Right kidney (tissue), 9 donors: Measurements from ENCODE around the gene USP20.
"Not testable (repeated sequence)": the region's sequence is repeated elsewhere in the genome, so short reads cannot be mapped to it uniquely, and the experiment has no call there.

Experiments used
- DNase-seq: peaks from one replicate; pipeline ENCODE4 v3.0.0-alpha.2; 2016
- long read RNA-seq, 8 donors: transcript quantifications; one replicate each; lab custom pipeline, GENCODE V29; 2026

USP20 gene
- long read RNA-seq, donor 1, full-length matches to known transcripts = 1 of 1 reads
- long read RNA-seq, donor 1, partial matches to known transcripts = 0 of 1 reads
- long read RNA-seq, donor 1, other reads (novel, unspliced or antisense) = 0 of 1 reads
- long read RNA-seq, donor 2, full-length matches to known transcripts = 2 of 2 reads
- long read RNA-seq, donor 2, partial matches to known transcripts = 0 of 2 reads
- long read RNA-seq, donor 2, other reads (novel, unspliced or antisense) = 0 of 2 reads
- long read RNA-seq, donor 3, full-length matches to known transcripts = 2 of 2 reads
- long read RNA-seq, donor 3, partial matches to known transcripts = 0 of 2 reads
- long read RNA-seq, donor 3, other reads (novel, unspliced or antisense) = 0 of 2 reads
- long read RNA-seq, donor 4, full-length matches to known transcripts = 1 of 80 reads
- long read RNA-seq, donor 4, partial matches to known transcripts = 64 of 80 reads
- long read RNA-seq, donor 4, other reads (novel, unspliced or antisense) = 15 of 80 reads
- long read RNA-seq, donor 5, full-length matches to known transcripts = 3 of 3 reads
- long read RNA-seq, donor 5, partial matches to known transcripts = 0 of 3 reads
- long read RNA-seq, donor 5, other reads (novel, unspliced or antisense) = 0 of 3 reads
- long read RNA-seq, donor 6, full-length matches to known transcripts = 1 of 1 reads
- long read RNA-seq, donor 6, partial matches to known transcripts = 0 of 1 reads
- long read RNA-seq, donor 6, other reads (novel, unspliced or antisense) = 0 of 1 reads
- long read RNA-seq, donor 7, full-length matches to known transcripts = 2 of 37 reads
- long read RNA-seq, donor 7, partial matches to known transcripts = 35 of 37 reads
- long read RNA-seq, donor 7, other reads (novel, unspliced or antisense) = 0 of 37 reads
- long read RNA-seq, donor 8, full-length matches to known transcripts = 1 of 1 reads
- long read RNA-seq, donor 8, partial matches to known transcripts = 0 of 1 reads
- long read RNA-seq, donor 8, other reads (novel, unspliced or antisense) = 0 of 1 reads

DNA sequence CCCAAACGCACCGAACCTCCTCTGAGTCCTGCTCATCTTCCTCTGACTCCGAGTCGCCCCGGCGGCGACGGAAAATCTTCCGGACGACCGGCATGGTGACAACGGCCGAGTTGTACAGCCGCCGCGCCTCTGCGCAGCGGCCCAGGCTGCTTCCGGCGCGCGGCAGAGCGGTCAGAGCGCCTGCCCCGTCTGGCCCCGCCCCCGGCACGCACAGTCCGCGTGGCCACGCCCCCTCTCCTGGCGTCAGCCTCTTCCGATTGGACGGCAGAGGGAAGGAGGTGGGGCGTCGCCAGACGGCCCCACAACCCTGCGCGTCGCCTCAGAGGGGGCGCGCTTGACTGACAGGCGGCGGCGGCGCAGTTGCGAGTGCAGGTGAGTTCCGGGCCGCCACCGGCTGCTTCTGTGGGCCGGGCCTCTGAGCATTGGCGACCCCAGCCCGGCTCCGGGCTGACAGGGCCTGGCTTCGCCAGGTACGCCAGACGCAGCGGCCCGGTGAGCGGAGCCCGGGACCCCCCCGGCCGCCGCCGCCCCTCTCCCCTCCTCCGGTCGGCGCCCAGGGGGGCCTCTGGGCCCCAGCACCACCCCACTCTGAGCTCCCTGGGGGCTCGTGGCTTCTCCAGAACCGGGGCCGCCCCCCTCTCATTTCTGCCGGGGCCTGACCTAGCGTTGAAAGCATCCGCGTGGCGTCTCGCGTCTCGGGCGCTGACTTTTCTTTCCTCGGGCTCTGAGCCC, at the start of gene USP20, which contains the start of gene C9orf78:
Gene USP20, plus strand, starts transcription at position 331 of the 732 bp plus-strand sequence. CDS start 17,098 bp downstream, outside the sequence.
Gene C9orf78, minus strand, starts transcription at position 148 of the 732 bp plus-strand sequence. Its CDS starts 54 bp downstream, at position 94.
- DNase-seq = peak; percentile 89

DNA sequence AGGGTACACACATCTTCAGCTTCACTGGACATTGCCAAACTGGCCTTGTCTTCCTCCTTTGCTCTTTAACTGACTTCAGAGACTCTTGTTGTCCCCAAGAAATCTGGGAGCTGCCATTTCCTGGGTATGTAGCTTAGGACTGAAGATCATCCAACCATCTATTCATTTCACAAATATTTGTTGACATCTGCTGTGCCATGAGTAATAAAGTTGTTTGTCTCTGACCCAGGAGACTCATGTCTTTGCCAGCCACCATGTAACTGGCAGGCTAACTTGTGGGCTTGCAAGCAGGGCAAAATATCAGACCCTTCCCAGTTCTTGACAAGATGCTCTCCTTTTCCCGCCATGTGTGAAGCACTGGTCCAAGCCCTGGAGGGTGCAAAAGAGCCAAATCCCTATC, 49.4 kb upstream of the USP20 start:
- no peak for DNase-seq

DNA sequence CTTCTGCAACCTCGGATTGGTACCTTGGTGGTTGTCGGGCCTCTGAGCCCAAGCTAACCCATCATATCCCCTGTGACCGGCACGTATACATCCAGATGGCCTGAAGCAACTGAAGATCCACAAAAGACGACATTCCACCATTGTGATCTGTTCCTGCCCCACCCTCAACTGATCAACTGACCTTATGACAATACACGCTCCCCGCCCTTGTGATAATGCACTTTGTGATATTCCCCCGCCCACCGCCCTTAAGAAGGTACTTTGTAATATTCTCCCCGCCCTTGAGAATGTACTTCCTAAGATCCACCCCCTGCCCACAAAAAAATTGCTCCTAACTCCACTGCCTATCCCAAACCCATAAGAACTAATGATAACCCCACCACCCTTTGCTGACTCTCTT, 48.8 kb upstream of the USP20 start:
- DNase-seq = no peak

DNA sequence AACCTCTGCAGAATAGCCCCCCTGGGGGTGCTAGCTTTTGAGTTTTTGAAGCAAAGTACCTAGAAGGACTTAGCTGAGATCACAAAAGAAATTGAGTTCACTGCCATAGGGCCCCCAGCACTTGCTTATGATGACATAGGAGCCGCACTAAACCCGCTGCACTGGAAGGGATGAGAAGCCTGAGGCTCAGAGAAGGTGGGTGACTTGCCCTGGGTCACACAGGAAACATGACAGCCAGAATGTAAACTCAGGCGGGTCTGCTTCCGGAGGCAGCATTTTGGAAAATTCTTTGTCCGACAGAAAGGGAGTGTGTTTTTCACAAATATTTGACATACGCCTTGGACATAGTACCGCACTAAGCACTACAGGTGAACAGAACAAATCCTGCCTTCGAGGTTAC, 40.7 kb upstream of the USP20 start:
- DNase-seq = no peak

DNA sequence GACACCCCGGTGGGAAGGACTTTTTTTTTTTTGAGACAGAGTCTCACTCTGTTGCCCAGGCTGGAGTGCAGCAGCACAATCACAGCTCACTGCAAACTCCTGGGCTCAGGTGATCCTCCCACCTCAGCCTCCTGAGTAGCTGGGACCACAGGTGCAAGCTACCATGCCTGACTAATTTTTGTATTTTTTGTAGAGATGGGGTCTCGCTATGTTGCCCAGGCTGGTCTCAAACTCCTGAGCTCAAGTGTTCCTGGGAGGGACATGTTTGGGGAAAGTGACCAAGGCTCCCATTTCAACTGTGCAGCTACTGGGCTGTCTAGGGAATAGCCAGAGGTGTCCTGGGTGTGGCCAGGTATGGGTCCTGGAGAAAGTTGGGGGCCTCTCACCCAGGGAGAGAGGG, 39.2 kb upstream of the USP20 start:
- DNase-seq = not testable (repeated sequence)

DNA sequence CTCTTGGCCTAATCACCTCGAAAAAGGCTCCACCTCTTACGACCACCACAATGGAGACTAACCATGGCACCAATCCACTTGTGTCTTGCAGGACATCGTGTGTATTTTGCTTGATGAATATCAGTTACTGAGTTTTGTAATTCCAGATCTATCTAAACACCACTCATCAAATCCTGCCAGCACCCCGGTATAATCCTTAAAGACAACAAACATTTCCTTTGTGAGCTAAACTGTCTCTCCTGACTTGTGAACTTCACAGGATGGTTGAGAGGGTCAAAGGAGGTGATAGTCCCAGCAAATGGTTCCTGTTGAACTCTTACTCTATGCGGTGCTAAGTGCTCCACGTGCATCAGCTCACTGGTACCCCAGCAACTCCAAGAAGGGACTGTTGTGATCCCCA, 36.3 kb upstream of the USP20 start:
- no peak for DNase-seq

DNA sequence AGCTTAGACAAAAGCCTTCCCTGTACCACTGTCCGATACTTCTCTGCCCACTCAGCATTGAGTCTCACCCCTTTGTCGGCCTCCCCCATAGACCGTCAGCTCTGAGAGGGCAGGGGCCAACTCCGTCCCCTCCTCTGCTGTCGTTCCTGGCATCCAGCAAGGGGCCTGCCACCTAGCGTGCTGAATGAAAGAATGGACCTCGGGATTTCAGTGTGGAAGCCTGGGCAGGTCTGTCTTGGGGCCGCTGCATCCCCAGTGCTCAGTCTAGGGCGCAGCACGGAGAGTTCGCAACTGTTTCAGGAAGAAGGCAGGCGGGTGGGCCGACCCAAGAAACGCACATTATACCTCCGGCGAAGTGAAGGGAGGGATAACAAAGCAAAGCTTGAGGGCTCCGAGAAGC, 33.8 kb upstream of the USP20 start:
- DNase-seq = no peak

DNA sequence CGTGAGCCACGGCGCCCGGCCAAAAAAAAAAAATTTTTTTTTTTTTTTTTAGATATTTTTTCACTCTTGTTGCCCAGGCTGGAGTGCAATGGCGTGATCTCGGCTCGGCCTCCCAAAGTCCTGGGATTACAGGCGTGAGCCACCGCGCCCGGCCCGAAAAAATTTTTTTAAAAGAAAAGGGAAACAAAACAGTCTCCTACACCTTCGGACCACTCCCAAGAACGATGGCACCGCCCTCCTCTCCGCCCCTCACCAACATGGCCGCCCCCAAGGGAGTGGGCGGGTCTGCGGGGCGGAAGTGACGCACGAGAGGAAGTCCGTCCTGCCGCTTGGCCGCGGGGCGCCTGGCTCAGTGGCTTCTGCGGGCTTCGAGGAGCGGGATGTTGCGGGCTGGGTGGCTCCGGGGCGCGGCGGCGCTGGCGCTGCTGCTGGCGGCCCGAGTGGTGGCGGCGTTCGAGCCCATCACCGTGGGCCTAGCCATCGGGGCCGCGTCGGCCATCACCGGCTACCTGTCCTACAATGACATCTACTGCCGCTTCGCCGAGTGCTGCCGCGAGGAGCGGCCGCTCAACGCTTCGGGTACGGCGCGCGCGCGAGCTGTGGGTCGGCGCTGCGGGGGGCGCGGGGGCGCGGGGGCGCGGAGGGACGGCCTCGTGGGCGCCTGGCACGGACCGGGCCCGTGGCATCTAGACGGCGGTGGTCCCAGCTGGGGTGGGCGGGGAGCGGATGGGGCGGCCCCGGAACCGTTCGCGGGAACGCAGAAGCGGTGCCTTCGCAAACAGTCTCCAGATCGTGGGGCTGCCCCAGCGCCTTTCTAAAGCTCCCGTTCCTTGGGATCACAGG, 32.2 kb upstream of the USP20 start, which contains the start of gene TOR1B:
Gene TOR1B, plus strand, starts transcription at position 352 of the 843 bp plus-strand sequence. Its CDS starts 29 bp downstream, at position 381.
- DNase-seq = peak; percentile 98

DNA sequence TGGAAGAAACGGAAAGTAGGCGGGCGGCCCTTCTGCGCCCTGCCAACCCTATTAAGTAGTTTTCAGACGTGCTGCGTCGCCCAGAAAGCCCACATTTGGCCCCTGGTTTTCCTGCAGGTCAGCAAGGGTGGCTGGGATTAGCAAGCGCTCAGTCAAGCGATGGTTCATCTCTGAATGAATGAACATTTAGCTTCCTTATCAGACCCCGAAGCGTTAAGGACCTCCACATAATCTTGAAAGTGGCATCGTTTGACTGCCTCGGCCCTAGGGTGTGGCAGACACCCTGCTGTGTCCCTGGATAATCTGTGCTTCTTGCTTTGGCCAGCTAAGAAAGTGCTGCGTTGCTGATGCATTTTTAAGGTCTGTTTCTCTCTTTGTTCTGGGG, 31.6 kb upstream of the USP20 start:
- DNase-seq = peak; percentile 39

DNA sequence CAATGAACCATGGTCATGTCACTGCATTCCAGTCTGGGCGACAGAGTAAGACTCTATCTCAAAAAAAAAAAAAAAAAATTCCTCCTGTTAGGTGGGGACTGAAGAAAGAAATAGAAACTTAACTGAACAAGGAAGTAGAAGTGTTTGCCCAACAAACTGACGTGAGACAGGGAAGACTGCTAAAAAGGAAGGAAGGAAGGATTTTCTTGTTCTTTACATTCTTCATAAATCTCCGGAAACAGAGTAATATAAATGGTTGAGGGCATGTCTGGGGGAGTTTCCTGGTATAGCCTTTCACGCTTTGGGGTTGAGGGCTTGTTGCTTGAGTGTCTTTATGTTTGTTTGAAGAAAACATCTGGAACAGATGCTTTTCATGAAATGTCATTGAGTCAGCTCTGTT, 29.2 kb upstream of the USP20 start:
- DNase-seq = no peak

DNA sequence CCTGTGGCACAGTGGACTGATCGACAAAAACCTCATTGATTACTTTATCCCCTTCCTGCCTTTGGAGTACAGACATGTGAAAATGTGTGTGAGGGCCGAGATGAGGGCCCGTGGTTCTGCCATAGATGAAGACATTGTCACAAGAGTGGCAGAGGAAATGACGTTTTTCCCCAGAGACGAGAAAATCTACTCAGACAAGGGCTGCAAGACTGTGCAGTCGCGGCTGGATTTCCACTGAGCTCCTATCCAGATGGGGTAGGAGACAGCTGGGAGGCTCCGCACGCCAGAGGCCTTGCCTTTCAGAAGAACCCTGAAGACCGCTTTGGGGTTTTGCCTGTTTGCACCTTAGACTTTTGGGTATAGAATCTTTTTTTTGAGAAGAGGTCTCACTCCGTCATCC, 25.9 kb upstream of the USP20 start:
- no peak for DNase-seq

DNA sequence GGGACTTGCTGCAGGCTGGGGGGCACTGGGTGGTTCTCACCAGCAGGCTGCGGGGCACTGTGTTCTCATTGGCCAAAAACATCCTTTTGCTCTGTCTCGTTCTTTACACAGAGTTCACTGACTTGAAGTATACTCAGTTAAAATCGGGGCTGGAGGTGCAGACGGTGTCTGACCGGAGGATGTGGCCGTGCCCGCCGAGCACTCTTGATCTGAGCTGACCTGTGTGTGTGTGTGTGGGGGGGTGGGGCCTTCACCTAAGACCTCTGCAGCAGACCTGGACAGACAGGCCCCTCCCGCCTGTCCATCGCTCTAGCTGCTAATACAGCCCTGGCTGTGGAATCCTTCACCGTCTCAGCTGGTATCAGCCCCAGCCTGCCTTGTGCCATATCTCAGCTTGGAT, 25.1 kb upstream of the USP20 start:
- no peak for DNase-seq

DNA sequence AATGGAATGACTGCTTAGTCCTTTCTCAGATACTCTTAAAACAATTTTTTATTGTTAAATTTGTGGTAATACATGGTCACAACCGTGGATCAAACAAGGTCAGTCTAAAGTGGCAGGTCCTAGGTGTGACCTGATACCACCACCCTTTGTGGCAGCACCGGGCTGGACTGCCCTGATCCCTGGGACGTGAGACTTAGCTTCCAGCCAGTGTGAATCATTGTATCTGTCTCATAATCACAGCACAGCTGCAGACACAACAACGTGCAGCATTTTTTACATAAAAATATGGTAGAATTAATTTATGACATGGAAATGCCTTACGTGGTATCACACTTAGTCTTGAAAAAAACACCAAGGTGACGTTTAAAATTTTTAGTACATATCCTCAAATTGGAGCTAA, 24.5 kb upstream of the USP20 start:
- DNase-seq = no peak

DNA sequence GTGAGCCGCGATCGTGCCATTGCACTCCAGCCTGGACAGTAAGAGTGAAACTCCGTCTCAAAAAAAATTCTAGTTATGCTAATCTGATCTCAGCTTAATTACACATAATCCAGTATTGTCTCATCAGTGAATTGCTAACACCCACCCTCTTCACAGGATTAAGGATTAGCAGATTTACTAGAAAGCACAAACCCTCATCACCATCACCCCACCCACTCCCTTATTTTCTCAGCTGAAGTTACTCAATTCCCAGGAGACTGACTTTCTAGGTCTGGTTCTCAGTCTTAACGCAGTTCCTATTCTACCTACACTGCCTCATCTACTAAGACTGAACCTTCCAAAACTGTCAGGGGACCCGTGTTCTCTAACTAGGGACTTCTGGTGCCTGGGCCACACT, 23.3 kb upstream of the USP20 start:
- no peak for DNase-seq

DNA sequence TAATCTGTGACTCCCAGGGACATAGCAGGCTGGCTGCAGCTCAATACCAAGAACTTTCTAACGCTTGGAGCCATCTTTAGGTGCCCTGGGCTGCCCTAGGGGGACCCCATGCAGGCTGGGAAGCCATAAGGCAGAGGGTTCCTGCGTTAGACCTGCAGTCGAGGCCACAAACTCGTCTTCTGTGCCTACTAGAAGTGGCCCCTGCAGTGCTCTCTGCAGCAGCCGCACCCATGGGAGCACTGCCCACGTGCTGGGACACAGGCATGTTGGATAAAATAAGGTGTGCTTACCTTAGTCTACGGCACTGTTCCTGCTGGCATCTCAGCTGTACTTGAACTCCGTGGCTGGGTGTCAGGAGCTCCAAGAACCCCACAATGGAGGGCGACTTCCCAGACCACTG, 22.9 kb upstream of the USP20 start:
- no peak for DNase-seq

DNA sequence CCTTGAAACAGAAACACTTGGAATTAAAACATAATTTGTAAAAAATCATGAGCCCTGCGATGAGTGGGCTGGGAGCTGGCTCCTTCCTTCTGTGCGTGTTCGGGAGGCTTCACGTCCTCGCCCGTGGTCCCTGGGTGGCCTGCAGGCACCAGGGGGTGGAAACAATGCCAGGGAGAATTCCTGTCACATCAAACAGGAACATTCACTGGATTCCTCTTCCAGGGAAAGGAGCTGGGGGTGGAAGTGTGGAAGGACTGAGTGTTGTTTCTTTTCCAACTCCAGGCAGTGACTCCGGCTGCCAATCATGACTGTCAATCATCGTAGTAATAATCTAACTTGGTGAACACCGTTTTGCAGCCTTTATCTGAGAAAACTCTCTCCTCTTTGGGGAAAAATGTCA, 21.6 kb upstream of the USP20 start:
- no peak for DNase-seq

DNA sequence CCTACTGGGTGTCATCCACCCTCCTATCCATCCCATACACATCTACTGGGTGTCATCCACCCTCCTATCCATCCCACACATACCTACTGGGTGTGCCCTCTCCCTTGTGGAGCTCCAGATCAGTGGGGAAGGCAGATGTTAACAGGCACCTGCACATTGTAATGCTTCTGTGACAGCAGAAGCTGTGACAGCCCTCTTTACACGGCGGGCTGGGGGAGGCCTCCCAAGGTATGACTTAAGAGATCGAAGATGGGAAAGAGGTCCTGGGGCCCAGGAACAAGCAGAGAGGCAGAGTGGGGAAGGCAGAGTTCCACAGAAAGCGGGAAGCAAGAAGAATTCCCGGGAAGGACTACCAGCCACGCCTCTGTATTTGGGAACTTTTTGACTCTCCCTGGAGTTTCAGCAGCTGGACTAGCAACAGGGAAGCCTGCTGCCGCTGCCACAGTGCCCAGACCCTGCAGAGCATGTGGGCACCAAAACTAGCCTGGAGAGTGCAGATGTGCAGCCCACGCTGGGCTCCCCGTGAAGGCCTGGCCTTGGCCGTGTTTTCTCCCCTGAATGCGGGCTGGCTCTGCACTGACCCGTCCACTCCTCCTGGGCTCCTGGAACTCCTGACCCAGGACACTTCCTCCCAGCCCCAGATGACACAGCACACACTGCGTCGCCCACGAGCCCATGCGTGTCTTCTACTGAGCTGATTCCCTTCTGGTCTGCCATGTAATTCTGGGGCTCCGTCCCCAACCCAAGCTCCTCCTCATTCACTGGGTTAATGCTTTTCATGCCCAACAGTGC, 20.6 kb upstream of the USP20 start:
- no peak for DNase-seq

DNA sequence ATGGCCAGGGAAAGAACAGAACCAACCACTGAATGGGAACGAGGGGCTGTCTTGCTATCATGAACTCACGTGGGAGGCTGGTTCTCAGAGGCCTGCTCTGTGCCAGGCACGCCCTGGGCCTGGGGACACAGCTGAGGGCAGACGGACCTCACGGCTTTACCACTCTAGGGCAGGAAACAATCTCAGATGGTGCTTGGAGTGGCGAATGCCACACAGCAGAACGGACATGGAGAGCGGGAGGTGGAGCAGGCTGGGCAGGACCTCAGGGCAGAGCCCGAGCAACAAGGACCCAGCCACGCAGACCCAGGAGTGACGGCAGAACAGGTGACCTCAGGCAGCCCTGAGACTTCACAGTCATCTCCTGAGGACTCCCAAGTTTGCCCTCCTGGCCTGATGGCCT, 20.0 kb upstream of the USP20 start:
- no peak for DNase-seq

DNA sequence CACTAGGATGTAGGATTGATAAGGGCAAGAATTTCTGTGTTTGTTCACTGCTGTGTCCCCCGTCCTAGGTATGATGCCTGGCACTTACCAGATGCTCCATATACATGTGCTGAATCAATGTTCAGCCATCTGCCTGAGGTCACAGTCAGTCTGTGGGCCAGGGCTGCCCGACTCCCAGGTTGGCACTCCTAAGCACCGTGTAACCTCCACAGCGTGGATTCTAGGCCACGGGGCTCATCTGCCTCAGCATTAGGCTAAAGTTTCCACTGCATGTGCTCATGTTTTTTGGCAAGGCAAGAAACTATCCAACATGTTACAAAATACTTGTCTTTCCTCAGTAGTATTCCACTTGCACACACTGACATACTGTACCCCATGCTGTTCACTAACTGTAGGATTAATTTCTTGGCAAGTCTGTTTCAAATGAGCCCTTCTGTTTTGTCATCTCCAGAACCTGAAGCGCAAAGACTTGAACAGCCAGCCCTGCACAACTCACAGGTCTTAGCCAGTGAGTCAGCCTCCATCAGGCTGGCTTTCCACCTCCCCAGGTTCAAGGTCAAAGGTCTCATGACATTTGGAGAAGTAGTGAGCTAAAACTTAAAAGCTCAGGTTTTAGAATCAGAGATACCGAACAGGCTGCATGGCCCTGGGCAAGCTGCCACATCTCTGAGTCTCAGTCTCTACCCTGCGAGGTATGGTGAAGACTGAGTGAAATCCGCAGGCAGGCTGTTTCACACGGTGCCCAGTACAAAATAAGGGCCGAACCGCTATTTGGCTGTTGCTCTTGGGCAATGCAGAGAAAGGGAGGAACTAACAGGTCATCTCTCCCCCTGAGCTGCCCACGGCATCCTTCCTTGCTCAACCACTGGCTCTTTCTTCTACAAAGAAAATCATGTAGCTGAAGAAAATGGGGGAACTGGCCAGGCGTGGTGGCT, 18.5 kb upstream of the USP20 start:
- DNase-seq = no peak
